SHP77 (cell line): ENCODE data around the gene PHYKPL.

Source experiments
- DNase-seq, 2 experiments: peaks; one replicate each; lab custom pipeline; 2025; lab: John Stamatoyannopoulos, UW

Gene PHYKPL

GRCh38 chr5:178223196-178223773, 9.3 kb downstream of the PHYKPL start:
- no peak for DNase-seq

GRCh38 chr5:178222292-178222691, 10.3 kb downstream of the PHYKPL start:
- no peak for DNase-seq

- DNase-seq: no peak
Measured at GRCh38 chr5:178221853-178222252, 10.7 kb downstream of the PHYKPL start.

- DNase-seq: no peak
Measured at GRCh38 chr5:178221282-178221681, 11.3 kb downstream of the PHYKPL start.

- no peak for DNase-seq
Measured at GRCh38 chr5:178218827-178219226, 13.8 kb downstream of the PHYKPL start.

GRCh38 chr5:178218237-178218776, 14.3 kb downstream of the PHYKPL start:
- DNase-seq: no peak

GRCh38 chr5:178216779-178217178, 15.8 kb downstream of the PHYKPL start:
- DNase-seq: no peak

GRCh38 chr5:178216088-178216534, 16.5 kb downstream of the PHYKPL start:
- no peak for DNase-seq

GRCh38 chr5:178215280-178216002, 17.2 kb downstream of the PHYKPL start:
- DNase-seq: no peak

- DNase-seq: no peak
Measured at GRCh38 chr5:178214160-178214803, 18.3 kb downstream of the PHYKPL start.

GRCh38 chr5:178213748-178214151, 18.9 kb downstream of the PHYKPL start:
- DNase-seq: no peak

GRCh38 chr5:178213003-178213461, 19.6 kb downstream of the PHYKPL start:
- no peak for DNase-seq

- no peak for DNase-seq
Measured at GRCh38 chr5:178212241-178213002, 20.2 kb downstream of the PHYKPL start.

- DNase-seq: no peak
Measured at GRCh38 chr5:178211095-178212048, 21.2 kb downstream of the PHYKPL start.

GRCh38 chr5:178210686-178211085, 21.9 kb downstream of the PHYKPL start:
- DNase-seq: no peak

- DNase-seq: no peak
Measured at GRCh38 chr5:178210073-178210535, 22.5 kb downstream of the PHYKPL start.

- DNase-seq: no peak
Measured at GRCh38 chr5:178209334-178210072, 23.1 kb downstream of the PHYKPL start.

- no peak for DNase-seq
Measured at GRCh38 chr5:178208540-178209227, 23.9 kb downstream of the PHYKPL start.

- DNase-seq: no peak
Measured at GRCh38 chr5:178207917-178208280, 24.7 kb downstream of the PHYKPL start.
